Kidney capillary endothelial cell (primary cell): ENCODE measurements around the gene SF3B4.

Experiments used
- DNase-seq: peaks from one replicate; pipeline ENCODE4 v3.0.0-alpha.2; 2018; ENCODE audit warnings: low spot score

SF3B4 gene

DNA sequence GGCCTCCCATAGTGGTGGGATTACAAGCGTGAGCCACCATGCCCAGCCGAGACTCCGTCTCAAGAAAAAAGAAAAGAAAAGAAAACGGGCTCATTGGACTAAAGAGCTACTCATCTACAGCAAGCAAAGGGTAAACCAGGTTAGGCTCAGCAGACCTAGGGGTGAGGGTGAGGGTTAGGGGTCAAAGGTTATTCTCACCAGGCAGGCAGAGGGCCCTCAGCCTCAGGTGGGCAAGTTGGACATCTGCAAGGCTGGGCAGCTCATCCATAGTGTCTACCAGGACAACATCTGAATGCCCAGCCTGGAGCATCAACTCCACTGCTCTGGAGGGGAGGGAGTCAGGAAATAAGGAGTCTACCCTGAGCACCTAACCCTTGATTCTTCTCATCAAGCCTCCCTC is 5.6 kb upstream of the SF3B4 start:
- no peak for DNase-seq

- DNase-seq = no peak
Observed at GRCh38 chr1:149932474-149932873, 4.9 kb upstream of the SF3B4 start.

- DNase-seq = no peak
Observed at GRCh38 chr1:149931212-149931790, 3.7 kb upstream of the SF3B4 start.

GRCh38 chr1:149929856-149930255 is 2.3 kb upstream of the SF3B4 start:
- DNase-seq = no peak

- DNase-seq = no peak
Observed at GRCh38 chr1:149928401-149928724, 760 bp upstream of the SF3B4 start.

DNA sequence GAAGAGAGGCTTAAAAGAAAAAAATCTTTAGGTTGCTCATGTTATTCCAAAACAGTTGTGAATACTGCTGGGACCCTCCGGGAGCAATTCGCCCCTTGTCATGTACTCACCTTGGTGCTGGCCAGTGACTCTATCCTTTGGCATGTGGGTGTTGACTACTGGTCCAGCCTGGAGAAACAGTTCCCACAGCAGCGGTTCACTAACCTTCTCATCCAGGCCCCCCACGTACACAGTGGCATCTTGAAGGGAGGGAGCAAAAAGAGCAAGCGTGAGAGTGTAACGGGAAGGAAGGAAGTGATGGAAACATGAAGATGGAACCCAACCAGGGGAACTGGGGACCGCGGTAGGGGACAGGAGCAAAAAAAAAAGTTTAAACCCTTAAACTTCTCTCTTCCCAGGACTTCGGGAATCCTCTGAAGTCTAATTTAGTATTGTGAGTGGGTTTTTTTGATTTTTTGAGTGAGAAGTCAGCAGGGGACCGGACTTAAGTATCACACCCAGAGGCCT is 494 bp downstream of the SF3B4 start:
- no peak for DNase-seq

DNA sequence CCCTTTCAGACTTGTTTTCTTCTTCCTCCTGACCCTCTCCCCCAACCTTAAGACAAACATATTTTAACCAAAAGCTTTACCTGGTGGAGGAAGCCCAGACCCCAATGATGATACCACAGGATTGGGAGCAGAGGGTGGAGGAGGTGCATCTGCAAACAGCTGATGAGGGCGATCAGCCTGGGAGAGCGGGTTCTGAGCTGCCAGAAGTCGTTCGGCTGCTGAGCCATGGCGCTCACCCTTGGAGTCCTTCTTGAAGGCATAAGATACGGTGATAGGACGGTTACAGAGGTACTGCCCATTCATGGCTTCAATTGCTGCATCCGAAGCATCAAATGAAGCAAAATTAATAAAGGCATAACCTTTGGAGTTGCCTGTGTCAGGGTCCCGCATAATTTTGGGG is 1.3 kb downstream of the SF3B4 start:
- no peak for DNase-seq

DNA sequence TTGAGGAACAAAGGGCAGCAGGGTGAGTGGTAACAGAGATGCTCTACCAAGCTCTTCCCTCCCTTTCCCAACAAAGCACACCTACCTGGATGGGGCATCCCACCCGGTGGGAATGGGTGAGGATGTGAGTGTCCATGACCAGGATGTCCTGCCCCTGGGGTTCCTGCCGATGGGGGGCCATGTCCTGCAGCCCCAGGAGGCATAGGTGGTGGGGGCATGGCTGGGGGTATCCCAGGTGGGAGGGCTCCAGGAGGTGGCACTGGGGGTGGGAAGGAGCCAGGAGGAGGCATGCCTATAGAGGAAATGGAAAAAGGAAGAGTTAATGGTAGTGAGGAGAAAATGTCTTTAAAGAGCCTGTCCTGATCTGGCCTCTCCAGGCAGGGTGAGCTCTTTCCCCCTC is 1.9 kb downstream of the SF3B4 start:
- DNase-seq = no peak

DNA sequence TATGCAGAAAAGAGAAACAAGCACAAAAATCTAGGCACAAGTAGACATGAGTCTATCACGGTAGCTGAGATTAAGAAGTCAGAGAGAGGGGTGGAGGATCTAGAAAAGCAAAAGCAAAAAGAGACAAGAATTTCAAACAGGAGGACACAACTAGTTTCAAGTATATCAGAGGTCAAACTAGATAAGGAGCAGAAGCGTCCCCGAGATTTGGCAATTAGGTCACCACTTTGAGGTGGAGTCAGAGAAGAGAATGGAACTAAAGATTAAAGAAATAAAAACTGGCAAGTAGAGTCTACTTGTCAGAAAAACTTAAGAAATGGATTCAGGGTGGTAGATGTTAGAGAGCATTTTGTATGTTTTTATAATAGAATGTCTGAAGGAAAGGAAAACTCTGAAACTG is 2.3 kb downstream of the SF3B4 start:
- no peak for DNase-seq

DNA sequence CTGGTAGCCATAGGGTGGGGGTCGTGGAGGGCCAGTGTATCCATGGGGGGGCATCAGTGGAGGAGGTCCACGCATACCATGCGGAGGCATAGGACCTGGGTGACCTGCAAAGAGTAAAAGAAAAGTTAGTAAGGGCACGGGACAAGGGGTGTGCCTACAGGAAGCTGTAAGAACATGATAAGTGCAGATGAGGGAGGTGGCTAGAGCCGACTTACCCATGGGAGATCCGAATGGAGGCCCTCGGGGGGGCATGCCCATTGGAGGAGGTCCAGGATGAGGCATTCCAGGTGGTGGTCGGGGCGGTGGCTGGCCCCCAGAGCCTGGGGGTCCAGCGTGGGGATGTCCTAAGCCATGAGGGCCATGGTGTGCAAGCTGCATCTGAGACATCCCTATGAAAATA is 4.0 kb downstream of the SF3B4 start:
- no peak for DNase-seq

DNA sequence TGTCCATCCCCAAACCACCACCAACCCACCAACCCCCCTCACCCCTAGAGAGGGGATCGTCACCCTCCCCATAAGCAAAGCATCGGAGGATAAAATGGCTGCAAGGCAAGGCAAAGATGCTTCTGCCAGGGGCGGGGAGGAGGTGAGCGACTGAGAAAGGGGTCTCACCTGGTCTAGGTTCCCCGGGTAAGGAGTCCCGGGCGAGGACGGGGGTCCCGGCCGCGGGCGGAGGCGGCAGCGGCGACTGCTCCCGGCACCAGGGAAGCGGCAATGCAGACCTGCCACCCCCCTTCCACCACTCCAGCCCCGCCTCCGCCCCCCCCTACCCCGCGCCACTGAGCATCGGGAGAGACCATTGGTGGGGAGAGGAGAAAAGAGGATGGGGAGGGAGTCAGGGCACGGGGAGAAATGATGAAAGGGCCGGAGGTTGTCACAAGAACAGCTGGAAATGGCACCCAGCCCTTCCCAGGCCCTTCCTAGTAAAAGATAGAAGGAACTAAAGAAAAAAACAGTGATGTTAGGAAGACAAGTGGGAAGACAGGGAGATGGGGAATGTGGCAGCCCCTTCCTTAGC is 9.9 kb downstream of the SF3B4 start, which contains the start of gene SV2A:
Gene SV2A (minus strand): TSS at position 274 of the 574 bp plus-strand sequence. CDS start 4,004 bp downstream, outside the sequence.
- no peak for DNase-seq

GRCh38 chr1:149916898-149917252 is 10.7 kb downstream of the SF3B4 start:
- DNase-seq = no peak

- no peak for DNase-seq
Observed at GRCh38 chr1:149916193-149916897, 11.3 kb downstream of the SF3B4 start.

DNA sequence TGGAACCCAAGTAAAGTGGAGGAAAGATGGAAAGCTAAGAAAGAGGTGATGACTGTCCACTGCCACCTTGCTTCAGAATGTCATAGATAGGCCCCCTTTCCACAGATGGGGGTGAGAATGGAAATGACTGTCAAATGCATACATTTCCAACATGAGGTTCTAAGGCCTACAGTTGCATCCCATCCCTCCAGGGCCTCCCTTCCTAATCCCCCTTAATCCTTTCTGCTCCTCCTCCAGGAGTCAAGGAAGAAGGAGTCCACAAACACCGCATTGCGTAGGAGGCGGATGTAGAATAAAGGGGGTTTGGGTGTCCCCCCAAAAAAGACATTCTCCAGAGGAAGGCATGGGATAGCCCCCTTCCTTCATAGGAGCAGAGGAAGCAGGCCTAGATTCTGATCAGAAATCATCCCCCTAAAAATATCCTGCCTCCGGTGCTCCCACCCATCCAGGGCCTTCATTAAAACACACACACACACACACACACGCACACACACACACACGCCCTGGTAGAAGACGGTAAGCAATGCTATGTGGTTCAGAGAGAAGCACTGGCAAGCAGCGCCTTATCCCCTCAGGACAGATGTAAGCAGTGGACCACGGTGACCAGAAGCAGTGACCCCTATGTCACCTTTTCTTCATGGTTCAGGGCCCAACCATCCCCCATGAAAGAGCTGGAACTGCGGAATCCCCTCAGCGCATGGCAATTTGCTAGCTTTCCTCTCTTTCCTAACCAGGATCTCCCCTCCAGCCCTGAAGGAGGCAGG is 12.0 kb downstream of the SF3B4 start:
- DNase-seq = no peak

DNA sequence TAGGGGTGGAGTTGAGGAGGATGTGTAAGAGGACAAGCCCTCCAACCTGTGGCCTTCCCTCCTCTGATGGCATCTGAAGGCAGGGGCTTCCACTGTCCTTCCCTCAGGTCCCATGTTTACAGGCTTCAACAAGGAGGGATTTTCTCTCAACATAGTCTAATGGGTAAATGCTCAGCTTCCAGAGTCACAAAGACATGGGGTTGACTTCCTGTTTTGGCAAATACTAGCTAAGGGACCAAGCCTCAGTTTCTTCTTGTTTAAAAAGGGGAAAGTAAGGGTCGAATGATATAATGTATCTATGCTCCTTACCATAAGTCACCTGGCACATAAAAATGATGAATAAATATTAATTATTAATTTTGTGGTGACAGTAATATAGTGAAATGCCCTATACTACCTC is 13.1 kb downstream of the SF3B4 start:
- no peak for DNase-seq

DNA sequence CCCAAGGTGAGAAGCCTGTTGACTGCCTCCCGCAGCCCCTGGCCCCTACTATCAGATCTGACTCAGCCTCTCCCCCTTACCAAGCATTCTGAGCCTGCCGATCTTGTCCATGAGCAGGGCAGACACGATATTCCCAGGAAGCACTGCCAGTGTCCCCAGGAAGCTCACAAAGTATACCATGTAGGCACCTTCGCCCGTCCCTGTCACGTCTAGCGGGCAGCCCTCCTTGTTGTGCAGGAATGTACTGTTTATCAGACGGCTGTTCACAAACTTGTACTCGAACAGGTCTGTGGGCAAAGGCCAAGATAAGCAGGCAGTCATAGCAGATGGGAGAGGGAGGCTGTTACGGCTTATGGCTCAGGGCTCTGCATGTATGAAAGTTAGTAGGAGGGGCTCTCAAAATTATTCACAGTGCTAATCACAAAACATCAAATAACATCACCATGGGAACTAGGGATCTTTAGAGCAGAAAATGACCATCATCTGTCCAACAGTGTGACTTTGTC is 21.0 kb downstream of the SF3B4 start:
- DNase-seq = no peak

- no peak for DNase-seq
Observed at GRCh38 chr1:149903836-149904491, 23.6 kb downstream of the SF3B4 start.

- peak; percentile 74 for DNase-seq
Observed at GRCh38 chr1:149899460-149900284, 27.9 kb downstream of the SF3B4 start, which contains the start of gene BOLA1. BOLA1 (plus strand) TSS chr1:149899568; CDS start chr1:149900060, 492 bp downstream.

DNA sequence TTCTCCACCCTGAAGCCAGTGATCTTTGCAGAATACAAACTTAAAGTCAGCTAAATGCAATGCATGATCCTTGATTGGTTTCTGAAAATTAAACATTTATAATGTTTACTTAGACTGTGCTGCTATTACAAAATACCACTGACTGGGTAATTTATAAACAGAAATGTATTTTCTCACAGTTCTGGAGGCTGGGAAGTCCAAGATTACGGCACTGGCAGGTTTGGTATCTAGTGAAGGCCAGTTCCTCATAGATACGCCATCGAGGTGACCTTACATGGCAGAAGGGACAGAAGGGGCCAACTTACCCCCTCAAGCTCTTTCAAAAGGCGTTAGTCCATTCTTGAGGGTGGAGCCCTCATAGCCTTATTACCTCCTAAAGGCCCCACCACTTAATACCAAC is 31.0 kb downstream of the SF3B4 start:
- DNase-seq = no peak

- DNase-seq = no peak
Observed at GRCh38 chr1:149888999-149889289, 38.7 kb downstream of the SF3B4 start.

DNA sequence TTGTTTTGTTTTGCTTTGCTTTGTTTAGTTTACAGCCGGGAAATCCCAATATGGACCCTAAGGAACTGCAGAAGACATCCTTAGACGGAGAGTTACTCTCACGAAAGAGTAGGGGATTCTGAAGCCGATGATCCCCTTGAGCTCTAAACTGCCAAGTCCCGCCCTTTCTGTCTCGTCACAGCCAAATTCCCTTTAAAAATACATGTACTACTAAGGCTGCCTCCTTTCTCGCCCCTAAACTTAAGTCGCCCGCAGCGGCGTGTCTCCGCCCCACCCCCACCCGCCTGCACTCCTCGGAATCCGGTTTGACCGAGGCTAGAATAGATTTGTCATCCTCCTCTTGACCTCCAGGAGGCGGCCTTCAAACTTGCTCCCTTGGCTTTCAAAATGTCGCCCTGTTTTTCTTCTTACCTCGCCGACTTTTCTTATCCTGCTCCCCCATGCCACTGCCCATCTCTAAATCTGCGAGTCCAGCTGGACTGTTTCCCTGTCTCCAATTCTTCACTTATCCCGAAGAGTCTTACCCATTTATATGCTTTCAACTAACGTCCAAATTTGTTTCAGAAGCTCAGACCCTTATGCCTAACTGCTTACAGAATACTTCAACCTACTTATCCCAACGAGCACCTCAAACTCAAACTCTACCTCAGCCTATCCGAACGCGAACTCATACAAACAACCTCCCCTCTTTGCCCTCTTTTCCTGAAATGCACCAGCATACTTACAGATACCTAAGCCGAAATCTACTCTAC is 39.2 kb downstream of the SF3B4 start:
- DNase-seq = peak; percentile 80
